Transverse colon (tissue), 4 donors: ENCODE measurements around the gene RSPH9.

Source experiments
- POLR2A ChIP-seq: fragments of 450-650 bp; IDR thresholded peaks from one replicate; pipeline ENCODE4 v1.6.1; 2016; ENCODE audit warnings: antibody characterized with exemption, mild to moderate bottlenecking, moderate library complexity
- POLR2AphosphoS5 ChIP-seq, 3 donors: sonication (generic); formaldehyde crosslinking; IDR thresholded peaks; one replicate each; pipeline ENCODE4 v1.6.1; 2016; ENCODE audit warnings: antibody characterized with exemption in 3 of 3
- TF ChIP-seq, protein P1 (sequence below), 5 experiments: fragments of 200-600 bp in 3 of 5; fragments of 450-650 bp in 2 of 5; sonication (generic) in 3 of 5; IDR thresholded peaks; 1 replicate in 2 of 5; 2 replicates in 3 of 5; pipeline ENCODE4 v1.5.1; 2016 to 2017; ENCODE audit warnings: antibody characterized with exemption in 5 of 5, inconsistent platforms in 3 of 5, mild to moderate bottlenecking in 2 of 5, moderate library complexity in 1 of 5

DNA sequence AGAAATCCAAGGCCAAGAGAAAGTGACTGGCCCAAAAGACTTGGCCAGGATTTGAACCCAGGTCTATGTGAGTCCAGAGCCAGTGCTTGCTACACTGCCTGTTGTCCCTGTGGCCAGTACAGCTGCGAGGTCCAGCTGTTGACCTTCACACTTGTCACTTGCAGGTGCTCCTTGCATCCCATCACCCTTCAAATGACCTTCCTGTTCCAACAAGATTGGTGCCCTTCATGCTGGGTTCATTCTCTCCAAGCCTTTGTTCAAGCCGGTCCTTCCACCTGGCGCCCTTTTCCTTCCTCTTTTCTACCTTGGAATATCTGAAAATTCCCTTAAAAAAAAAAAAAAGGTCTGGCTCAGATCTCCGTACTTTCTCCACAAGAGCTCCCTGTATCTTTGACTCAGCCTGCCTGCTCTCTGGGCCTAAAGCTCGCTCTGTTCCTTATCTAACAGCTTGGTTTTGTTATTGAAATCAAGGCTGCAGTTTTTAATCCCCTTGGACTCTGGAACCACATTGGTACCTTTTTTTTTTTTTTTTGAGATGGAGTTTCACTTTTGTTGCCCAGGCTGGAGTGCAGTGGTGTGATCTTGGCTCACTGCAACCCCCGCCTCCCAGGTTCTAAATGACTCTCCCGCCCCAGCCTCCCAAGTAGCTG is 64.9 kb downstream of the RSPH9 start:
- TF ChIP-seq, protein P1, sequence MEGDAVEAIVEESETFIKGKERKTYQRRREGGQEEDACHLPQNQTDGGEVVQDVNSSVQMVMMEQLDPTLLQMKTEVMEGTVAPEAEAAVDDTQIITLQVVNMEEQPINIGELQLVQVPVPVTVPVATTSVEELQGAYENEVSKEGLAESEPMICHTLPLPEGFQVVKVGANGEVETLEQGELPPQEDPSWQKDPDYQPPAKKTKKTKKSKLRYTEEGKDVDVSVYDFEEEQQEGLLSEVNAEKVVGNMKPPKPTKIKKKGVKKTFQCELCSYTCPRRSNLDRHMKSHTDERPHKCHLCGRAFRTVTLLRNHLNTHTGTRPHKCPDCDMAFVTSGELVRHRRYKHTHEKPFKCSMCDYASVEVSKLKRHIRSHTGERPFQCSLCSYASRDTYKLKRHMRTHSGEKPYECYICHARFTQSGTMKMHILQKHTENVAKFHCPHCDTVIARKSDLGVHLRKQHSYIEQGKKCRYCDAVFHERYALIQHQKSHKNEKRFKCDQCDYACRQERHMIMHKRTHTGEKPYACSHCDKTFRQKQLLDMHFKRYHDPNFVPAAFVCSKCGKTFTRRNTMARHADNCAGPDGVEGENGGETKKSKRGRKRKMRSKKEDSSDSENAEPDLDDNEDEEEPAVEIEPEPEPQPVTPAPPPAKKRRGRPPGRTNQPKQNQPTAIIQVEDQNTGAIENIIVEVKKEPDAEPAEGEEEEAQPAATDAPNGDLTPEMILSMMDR (IDR thresholded peaks at IDR 0.05) = no peak
- TF ChIP-seq POLR2AphosphoS5 (IDR thresholded peaks at IDR 0.05) (no peak), POLR2A (no peak)
